Suprapubic skin (tissue), 3 donors: ENCODE data around the gene PTPN1.

Source experiments
- EP300 ChIP-seq: sonication (generic); formaldehyde crosslinking; IDR thresholded peaks from one replicate; pipeline ENCODE4 v1.6.1; 2017; ENCODE audit warnings: antibody characterized with exemption
- POLR2A ChIP-seq, 2 donors: fragments of 450-650 bp; IDR thresholded peaks; one replicate each; pipeline ENCODE4 v1.6.1; 2017; ENCODE audit warnings: antibody characterized with exemption in 2 of 2, mild to moderate bottlenecking in 2 of 2, moderate library complexity in 2 of 2
- TF ChIP-seq, protein P1 (sequence below), 2 donors: fragments of 200-600 bp in 1 of 2; fragments of 450-650 bp in 1 of 2; sonication (generic) in 1 of 2; IDR thresholded peaks; one replicate each; pipeline ENCODE4 v1.5.1; 2016 to 2019; ENCODE audit warnings: antibody characterized with exemption in 2 of 2, mild to moderate bottlenecking in 1 of 2, moderate library complexity in 1 of 2

GRCh38 chr20:50547964-50548363, 37.8 kb downstream of the PTPN1 start:
- TF ChIP-seq, protein P1, sequence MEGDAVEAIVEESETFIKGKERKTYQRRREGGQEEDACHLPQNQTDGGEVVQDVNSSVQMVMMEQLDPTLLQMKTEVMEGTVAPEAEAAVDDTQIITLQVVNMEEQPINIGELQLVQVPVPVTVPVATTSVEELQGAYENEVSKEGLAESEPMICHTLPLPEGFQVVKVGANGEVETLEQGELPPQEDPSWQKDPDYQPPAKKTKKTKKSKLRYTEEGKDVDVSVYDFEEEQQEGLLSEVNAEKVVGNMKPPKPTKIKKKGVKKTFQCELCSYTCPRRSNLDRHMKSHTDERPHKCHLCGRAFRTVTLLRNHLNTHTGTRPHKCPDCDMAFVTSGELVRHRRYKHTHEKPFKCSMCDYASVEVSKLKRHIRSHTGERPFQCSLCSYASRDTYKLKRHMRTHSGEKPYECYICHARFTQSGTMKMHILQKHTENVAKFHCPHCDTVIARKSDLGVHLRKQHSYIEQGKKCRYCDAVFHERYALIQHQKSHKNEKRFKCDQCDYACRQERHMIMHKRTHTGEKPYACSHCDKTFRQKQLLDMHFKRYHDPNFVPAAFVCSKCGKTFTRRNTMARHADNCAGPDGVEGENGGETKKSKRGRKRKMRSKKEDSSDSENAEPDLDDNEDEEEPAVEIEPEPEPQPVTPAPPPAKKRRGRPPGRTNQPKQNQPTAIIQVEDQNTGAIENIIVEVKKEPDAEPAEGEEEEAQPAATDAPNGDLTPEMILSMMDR (IDR thresholded peaks at IDR 0.05) = no peak
- TF ChIP-seq EP300 (no peak), POLR2A (IDR thresholded peaks at IDR 0.05) (no peak)
